PC-9 (cell line): ENCODE data around the gene MICAL2.

Experiments
- CTCF ChIP-seq: fragments of 200-600 bp; sonication (generic); conservative IDR thresholded peaks from 2 replicates; pipeline ENCODE4 v1.6.1; 2017; ENCODE audit warnings: mixed run types, antibody characterized with exemption, mild to moderate bottlenecking, moderate library complexity
- EZH2 ChIP-seq: fragments of 200-600 bp; sonication (generic); IDR thresholded peaks from 2 replicates; pipeline ENCODE4 v1.8.0; 2017; ENCODE audit warnings: antibody characterized with exemption, low read depth

GRCh38 chr11:12190511-12190910, 80.1 kb downstream of the MICAL2 start:
- TF ChIP-seq CTCF (no peak), EZH2 (no peak)
